PC-3 (cell line): Measurements from ENCODE around the gene MRGPRX1.

ENCODE experiments used
- CTCF ChIP-seq: fragments of 300-600 bp; sonication (generic); conservative IDR thresholded peaks from 2 replicates; pipeline ENCODE4 v1.5.1; 2017; ENCODE audit warnings: antibody characterized with exemption, low read depth, mild to moderate bottlenecking, low read length
- EZH2phosphoT487 ChIP-seq: fragments of 300-600 bp; sonication (generic); IDR thresholded peaks from 2 replicates; pipeline ENCODE4 v1.6.1; 2018; ENCODE audit warnings: mild to moderate bottlenecking, antibody characterized with exemption, low read length, borderline replicate concordance

GRCh38 chr11:18981897-18982296 lies 42.7 kb upstream of the MRGPRX1 start:
- no peak for TF ChIP-seq CTCF
- no peak for TF ChIP-seq EZH2phosphoT487
